Chondrocyte (in vitro differentiated cells): ENCODE measurements around the gene UTS2R. TPM values are rescaled to one million over a fixed set of nuclear protein-coding genes. Genes with fewer than 3 reads are reported as not detected.
A peak's percentile ranks its signal among the peaks of the same experiment; 100 is the strongest.

ENCODE experiments used
- DNase-seq: peaks from one replicate; pipeline ENCODE4 v3.0.0; 2021; ENCODE audit warnings: mixed read lengths, low spot score
- H3K27ac Mint-ChIP-seq: one replicate; pipeline ENCODE4 v1.8.0; 2021; ENCODE audit warnings: mild to moderate bottlenecking, moderate library complexity, mixed read lengths; ENCODE audit not compliant: unreplicated experiment
- H3K27me3 Mint-ChIP-seq: 2 replicates; pipeline ENCODE4 v1.8.0; 2021; ENCODE audit warnings: low read depth, mixed read lengths
- H3K36me3 Mint-ChIP-seq: 2 replicates; pipeline ENCODE4 v1.8.0; 2021; ENCODE audit warnings: low read depth, mixed read lengths
- H3K4me1 Mint-ChIP-seq: 2 replicates; pipeline ENCODE4 v1.8.0; 2021; ENCODE audit warnings: low read depth, mild to moderate bottlenecking, mixed read lengths
- H3K4me3 Mint-ChIP-seq: one replicate; pipeline ENCODE4 v1.8.0; 2021; ENCODE audit warnings: mild to moderate bottlenecking, moderate library complexity, mixed read lengths; ENCODE audit not compliant: unreplicated experiment
- H3K9me3 Mint-ChIP-seq: 2 replicates; pipeline ENCODE4 v1.8.0; 2021; ENCODE audit warnings: low read depth, mixed read lengths
- CTCF ChIP-seq: fragments of 200-600 bp; sonication (generic); IDR thresholded peaks from 2 replicates; pipeline ENCODE4 v1.5.0; 2021; ENCODE audit warnings: antibody characterized with exemption, mild to moderate bottlenecking, moderate library complexity
- total RNA-seq: library from RNA; stranded (reverse); gene quantifications from 3 replicates; pipeline ENCODE4 v1.2.1, GENCODE V29; 2021

UTS2R gene
- total RNA-seq, 1 donor from 2014 or later = not detected

DNA sequence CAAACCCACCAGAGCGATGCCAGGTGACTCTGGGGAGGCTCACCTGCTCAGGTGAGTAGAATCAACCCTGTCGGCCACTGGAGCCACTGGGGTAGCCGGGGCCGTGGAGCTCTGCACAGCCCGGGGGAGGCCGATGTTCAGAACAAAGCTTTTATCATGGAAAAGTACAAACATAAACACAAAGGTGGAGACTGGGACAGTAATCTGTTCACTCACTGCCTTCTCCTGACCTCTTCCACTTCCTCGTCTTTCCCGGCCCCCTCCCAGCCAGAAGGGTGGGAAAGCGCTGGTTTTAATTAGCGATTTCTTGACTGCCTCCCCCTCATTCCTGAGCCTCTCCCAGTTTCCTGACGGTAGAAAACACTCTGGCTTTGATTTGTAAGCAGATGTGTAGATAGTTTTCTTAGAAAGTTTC lies 22.3 kb upstream of the UTS2R start:
- no peak for TF ChIP-seq CTCF
- peaks cover 2% of the 10 kb centered on the region for H3K4me1 Mint-ChIP-seq
- H3K36me3 Mint-ChIP-seq = no peaks in the 10 kb centered on the region
- H3K4me3 Mint-ChIP-seq = no peak overlapping the region
- no peak overlapping the region for H3K27ac Mint-ChIP-seq
- peaks cover 17% of the 10 kb centered on the region for H3K27me3 Mint-ChIP-seq
- no peaks in the 10 kb centered on the region for H3K9me3 Mint-ChIP-seq
- DNase-seq = no peak

DNA sequence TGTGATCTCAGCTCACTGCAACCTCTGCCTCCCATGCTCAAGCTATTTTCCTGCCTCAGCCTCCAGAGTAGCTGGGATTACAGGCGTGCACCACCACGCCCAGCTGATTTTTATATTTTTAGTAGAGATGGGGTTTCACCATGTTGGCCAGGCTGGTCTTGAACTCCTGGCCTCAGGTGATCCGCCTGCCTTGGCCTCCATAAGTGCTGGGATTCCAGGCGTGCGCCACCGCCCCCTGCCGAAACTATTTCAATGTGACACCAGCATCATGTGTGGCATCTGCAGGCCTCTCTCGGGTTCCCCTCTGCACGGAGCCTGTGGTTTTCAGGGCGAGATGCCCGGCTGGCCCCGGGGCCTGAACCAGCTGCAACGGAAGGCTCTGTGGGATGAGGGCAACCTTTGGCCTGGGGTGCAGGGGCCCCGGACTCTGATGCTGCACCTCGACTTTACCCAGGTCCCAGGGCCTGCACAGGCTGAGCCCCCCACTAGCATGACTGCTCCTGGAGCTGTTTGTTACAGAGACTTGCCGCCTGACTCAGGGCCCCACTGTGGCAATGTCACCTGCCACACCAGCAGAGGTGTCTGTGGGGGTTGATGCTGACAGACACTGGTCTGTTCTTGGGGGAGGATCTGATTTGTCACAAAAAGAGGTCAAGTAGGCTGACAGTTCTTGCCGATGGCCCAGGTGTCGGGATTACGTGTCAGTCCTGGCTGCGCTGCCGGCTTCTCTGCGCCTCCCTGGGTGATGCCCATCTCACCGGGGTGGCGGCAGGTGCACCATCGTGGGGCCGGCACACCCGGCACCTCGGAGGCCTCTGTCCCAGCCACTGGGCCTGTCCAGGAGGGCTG lies 21.2 kb upstream of the UTS2R start:
- Mint-ChIP-seq H3K27me3 (peaks cover 22% of the 10 kb centered on the region), H3K4me3 (no peak overlapping the region), H3K36me3 (no peaks in the 10 kb centered on the region), H3K9me3 (no peaks in the 10 kb centered on the region), H3K4me1 (peaks cover 2% of the 10 kb centered on the region), H3K27ac (no peak overlapping the region)
- TF ChIP-seq CTCF = no peak
- DNase-seq = no peak

- no peak for TF ChIP-seq CTCF
- Mint-ChIP-seq H3K27me3 (peaks cover 24% of the 10 kb centered on the region), H3K27ac (no peak overlapping the region), H3K9me3 (no peaks in the 10 kb centered on the region), H3K36me3 (no peaks in the 10 kb centered on the region), H3K4me3 (no peak overlapping the region), H3K4me1 (peaks cover 2% of the 10 kb centered on the region)
- DNase-seq = no peak
Observed at GRCh38 chr17:82351254-82351712, 20.3 kb upstream of the UTS2R start.

DNA sequence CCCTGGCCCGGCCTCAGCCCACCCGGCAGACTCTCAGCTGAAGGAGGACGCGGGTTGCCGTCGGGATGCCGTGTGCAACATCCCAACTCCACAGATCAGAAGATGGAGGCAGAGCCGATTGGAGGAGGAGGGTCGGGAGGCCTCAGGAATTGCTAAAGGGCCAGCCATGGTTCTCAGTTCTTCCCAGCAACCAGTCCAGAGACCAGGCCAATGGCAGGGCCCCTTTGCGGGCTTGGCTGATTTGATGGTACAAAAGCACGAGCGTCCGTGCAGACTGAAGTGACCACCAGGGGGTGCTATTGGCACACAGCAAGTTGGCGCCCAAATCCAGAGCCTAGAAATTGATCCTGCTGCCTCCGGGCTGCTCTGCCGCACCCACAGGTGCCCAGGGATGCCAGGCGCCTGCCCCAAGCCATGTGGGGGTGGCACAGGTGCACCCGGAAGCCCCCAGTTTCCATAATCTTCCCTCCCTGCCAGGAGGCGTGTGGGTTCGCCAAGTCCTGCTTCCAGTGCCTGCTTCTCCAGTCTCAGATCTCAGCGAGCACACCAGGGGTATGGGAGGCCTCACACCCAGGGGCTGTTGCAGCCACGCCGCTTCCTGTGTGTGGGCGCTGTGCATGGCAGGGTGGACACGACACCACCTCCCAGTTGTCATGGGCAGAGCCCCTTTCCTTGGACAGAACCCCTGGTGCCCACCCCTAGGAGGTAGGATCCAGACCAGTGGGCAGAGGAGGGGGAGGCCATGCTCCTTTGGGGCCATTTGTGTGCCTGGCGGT lies 19.7 kb upstream of the UTS2R start:
- DNase-seq = no peak
- Mint-ChIP-seq H3K36me3 (no peaks in the 10 kb centered on the region), H3K9me3 (no peaks in the 10 kb centered on the region), H3K27ac (no peak overlapping the region), H3K4me3 (no peak overlapping the region), H3K4me1 (peaks cover 2% of the 10 kb centered on the region), H3K27me3 (peaks cover 19% of the 10 kb centered on the region)
- TF ChIP-seq CTCF = peak; percentile 98

DNA sequence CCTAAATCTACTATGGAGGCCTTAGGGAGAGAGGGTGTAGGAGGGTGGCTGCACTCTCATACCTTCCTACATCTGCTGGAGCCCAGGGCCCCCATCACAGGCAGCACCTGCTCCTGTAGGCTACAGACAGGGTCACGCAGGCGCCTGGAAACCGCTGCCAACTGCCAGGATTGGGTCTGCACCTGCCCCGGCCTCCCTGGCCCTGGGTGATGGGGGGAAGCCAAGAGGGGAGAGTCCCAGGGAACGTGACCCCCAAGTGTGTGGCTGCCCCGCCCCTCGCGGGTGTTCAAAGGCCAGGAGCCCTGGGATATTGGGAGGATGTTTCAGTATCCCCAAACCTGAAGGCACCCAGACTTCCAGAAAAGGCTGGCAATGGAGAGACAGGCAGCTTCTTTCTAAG lies 18.1 kb upstream of the UTS2R start:
- DNase-seq = no peak
- no peaks in the 10 kb centered on the region for H3K9me3 Mint-ChIP-seq
- peaks cover 3% of the 10 kb centered on the region for H3K4me1 Mint-ChIP-seq
- H3K4me3 Mint-ChIP-seq = no peak overlapping the region
- H3K27ac Mint-ChIP-seq = no peak overlapping the region
- peaks cover 22% of the 10 kb centered on the region for H3K27me3 Mint-ChIP-seq
- no peak for TF ChIP-seq CTCF
- H3K36me3 Mint-ChIP-seq = no peaks in the 10 kb centered on the region
